WTC11 (cell line): Measurements from ENCODE around the gene TMC7. TPM values are rescaled to one million over a fixed set of nuclear protein-coding genes. Genes with fewer than 3 reads are reported as not detected.

ENCODE experiments used
- ATAC-seq: fragments of 200-7000 bp; cut with Tn5 transposase; 2 replicates; pipeline ENCODE4 v1.10.0; 2021; ENCODE audit warnings: mild to moderate bottlenecking, moderate library complexity
- CTCF ChIA-PET: fragments of 300-600 bp; sonication (Branson Sonifier 250); formaldehyde crosslinking; loops from one replicate; lab custom pipeline; 2021; ENCODE audit warnings: antibody characterized with exemption; lab: Charles Lee
- POLR2A ChIA-PET: fragments of 350-600 bp; sonication (Branson Sonifier 250); formaldehyde crosslinking; loops from one replicate; lab custom pipeline; 2021; ENCODE audit warnings: antibody characterized with exemption; lab: Charles Lee
- DNase-seq: peaks from one replicate; pipeline ENCODE4 v3.0.0; 2021; ENCODE audit warnings: low spot score
- H3K27ac Mint-ChIP-seq: 2 replicates; pipeline ENCODE4 v1.8.0; 2021; ENCODE audit warnings: mixed read lengths
- H3K27me3 Mint-ChIP-seq: 2 replicates; pipeline ENCODE4 v1.8.0; 2021; ENCODE audit warnings: low read depth, mild to moderate bottlenecking, moderate library complexity, mixed read lengths
- H3K36me3 Mint-ChIP-seq: 2 replicates; pipeline ENCODE4 v1.8.0; 2021; ENCODE audit warnings: mixed read lengths
- H3K4me1 Mint-ChIP-seq: 2 replicates; pipeline ENCODE4 v1.8.0; 2022; ENCODE audit warnings: mixed read lengths
- H3K4me3 Mint-ChIP-seq: 2 replicates; pipeline ENCODE4 v1.8.0; 2021; ENCODE audit warnings: mild to moderate bottlenecking, moderate library complexity, mixed read lengths
- H3K9me3 Mint-ChIP-seq: 2 replicates; pipeline ENCODE4 v1.8.0; 2021; ENCODE audit warnings: mixed read lengths
- AR ChIP-seq: fragments of 250-450 bp; sonication (Bioruptor Pico); IDR thresholded peaks from 2 replicates; pipeline ENCODE4 v1.9.0; 2021; ENCODE audit warnings: mild to moderate bottlenecking
- ATF1 ChIP-seq: sonication (generic); formaldehyde crosslinking; IDR thresholded peaks from 2 replicates; pipeline ENCODE4 v1.8.1; 2023; ENCODE audit warnings: mild to moderate bottlenecking, moderate library complexity, missing genetic modification reagents
- ATF6 ChIP-seq: sonication (generic); formaldehyde crosslinking; IDR thresholded peaks from 2 replicates; pipeline ENCODE4 v1.8.1; 2023; ENCODE audit warnings: mild to moderate bottlenecking, missing genetic modification reagents
- CREB1 ChIP-seq: sonication (generic); formaldehyde crosslinking; IDR thresholded peaks from 2 replicates; pipeline ENCODE4 v1.8.0; 2023; ENCODE audit warnings: mild to moderate bottlenecking, missing genetic modification reagents
- E2F4 ChIP-seq: sonication (generic); formaldehyde crosslinking; IDR thresholded peaks from 2 replicates; pipeline ENCODE4 v1.8.1; 2022; ENCODE audit warnings: low read depth, mild to moderate bottlenecking, moderate library complexity, missing genetic modification reagents, borderline replicate concordance
- ETV6 ChIP-seq: sonication (generic); formaldehyde crosslinking; IDR thresholded peaks from 2 replicates; pipeline ENCODE4 v1.8.1; 2022; ENCODE audit warnings: mild to moderate bottlenecking, missing genetic modification reagents
- FOXP4 ChIP-seq: sonication (generic); formaldehyde crosslinking; IDR thresholded peaks from 2 replicates; pipeline ENCODE4 v1.8.0; 2022; ENCODE audit warnings: mild to moderate bottlenecking, missing genetic modification reagents
- HMGXB4 ChIP-seq: sonication (generic); formaldehyde crosslinking; IDR thresholded peaks from 2 replicates; pipeline ENCODE4 v1.8.1; 2023; ENCODE audit warnings: mild to moderate bottlenecking, moderate library complexity, missing genetic modification reagents
- JUN ChIP-seq: sonication (generic); formaldehyde crosslinking; IDR thresholded peaks from 2 replicates; pipeline ENCODE4 v1.8.0; 2023; ENCODE audit warnings: mild to moderate bottlenecking, missing genetic modification reagents
- NR3C1 ChIP-seq: sonication (generic); formaldehyde crosslinking; conservative IDR thresholded peaks from 2 replicates; pipeline ENCODE4 v1.8.1; 2023; ENCODE audit warnings: low read depth, mild to moderate bottlenecking, missing genetic modification reagents
- SOX15 ChIP-seq: fragments of 250-450 bp; sonication (Bioruptor Pico); IDR thresholded peaks from 2 replicates; pipeline ENCODE4 v1.9.0; 2021; ENCODE audit warnings: mild to moderate bottlenecking
- STAT6 ChIP-seq: sonication (generic); formaldehyde crosslinking; conservative IDR thresholded peaks from 2 replicates; pipeline ENCODE4 v1.8.1; 2023; ENCODE audit warnings: mild to moderate bottlenecking, low read depth, missing genetic modification reagents, moderate library complexity
- ZBTB21 ChIP-seq: sonication (generic); formaldehyde crosslinking; IDR thresholded peaks from 2 replicates; pipeline ENCODE4 v1.8.1; 2023; ENCODE audit warnings: mild to moderate bottlenecking, missing genetic modification reagents, borderline replicate concordance
- ZMAT4 ChIP-seq: fragments of 250-450 bp; sonication (Bioruptor Pico); IDR thresholded peaks from 2 replicates; pipeline ENCODE4 v1.9.0; 2021; ENCODE audit warnings: mild to moderate bottlenecking
- ZNF423 ChIP-seq: fragments of 250-450 bp; sonication (Bioruptor Pico); IDR thresholded peaks from 2 replicates; pipeline ENCODE4 v2.1.2; 2022; ENCODE audit warnings: mild to moderate bottlenecking, moderate library complexity
- ZSCAN18 ChIP-seq: fragments of 250-450 bp; sonication (Bioruptor Pico); IDR thresholded peaks from 2 replicates; pipeline ENCODE4 v2.1.2; 2022; ENCODE audit warnings: mild to moderate bottlenecking, moderate library complexity
- total RNA-seq: library from RNA; stranded (reverse); gene quantifications from 3 replicates; pipeline ENCODE4 v1.2.3, GENCODE V29; 2021

TMC7 gene
- total RNA-seq, 1 experiment from 2014 or later: 2.5 TPM

- Mint-ChIP-seq H3K4me3 (no peak overlapping the region), H3K27ac (peak overlapping the region; percentile 65; the same call in 1 of the 2 replicates), H3K27me3 (no peaks in the 10 kb centered on the region; the same call in 1 of the 2 replicates), H3K36me3 (no peaks in the 10 kb centered on the region)
- ATAC-seq: peak; percentile 50
- CTCF ChIA-PET: interaction anchor here (0.6 to 1.7 kb wide), 5 partner anchors 17 to 169 kb away, joined by 4 to 5 read pairs (median 4); partner anchors contain the start of gene ARL6IP1
- TF ChIP-seq ATF6 (no peak), ZSCAN18 (CRISPR knock-in tag) (no peak), STAT6 (no peak), ZNF423 (no peak), SOX15 (no peak), E2F4 (no peak)
- TF ChIP-seq, all 79 proteins: peak for 0
- Mint-ChIP-seq H3K4me1 (peaks cover 17% of the 10 kb centered on the region), H3K9me3 (no peaks in the 10 kb centered on the region)
- POLR2A ChIA-PET: no interaction called here
- DNase-seq: peak; percentile 39
These were observed 38.5 kb upstream of the TMC7 start for GRCh38 chr16:18945233-18945632.

GRCh38 chr16:18948372-18949020, 35.2 kb upstream of the TMC7 start:
- POLR2A ChIA-PET: no interaction called here
- H3K4me3 Mint-ChIP-seq: no peak overlapping the region
- no peaks in the 10 kb centered on the region for H3K9me3 Mint-ChIP-seq
- H3K27me3 Mint-ChIP-seq: no peaks in the 10 kb centered on the region; the same call in 1 of the 2 replicates
- no peak overlapping the region for H3K27ac Mint-ChIP-seq
- no peak for DNase-seq
- CTCF ChIA-PET: interaction anchor here (0.5 kb wide), 1 partner anchor 21 kb away, joined by 3 read pairs; no protein-coding TSS in a partner anchor
- ATAC-seq: no peak
- no peaks in the 10 kb centered on the region for H3K36me3 Mint-ChIP-seq
- peaks cover 17% of the 10 kb centered on the region for H3K4me1 Mint-ChIP-seq
- TF ChIP-seq ETV6 (CRISPR knock-in tag) (no peak), CREB1 (CRISPR knock-in tag) (no peak), ZMAT4 (no peak), STAT6 (no peak), ZBTB21 (CRISPR knock-in tag) (no peak), NR3C1 (CRISPR knock-in tag) (no peak), ATF1 (CRISPR knock-in tag) (no peak), AR (CRISPR knock-in tag) (no peak), FOXP4 (CRISPR knock-in tag) (no peak), JUN (CRISPR knock-in tag) (no peak), HMGXB4 (CRISPR knock-in tag) (no peak)
